ENCODE results near the gene RIT2. TPM values are rescaled to one million over a fixed set of nuclear protein-coding genes. Genes with fewer than 3 reads are reported as not detected.

Gene RIT2
- total and polyA plus RNA-seq, 2 of the 4 experiments (the other 2 are of a cell fraction), result not detected

GRCh38 chr18:42742969-42743368, 372.5 kb downstream of the RIT2 start:
- Histone ChIP-seq H3K27ac (ENCODE audit: insufficient read depth, low read length) (no peak overlapping the region), H2AK5ac (ENCODE audit: low read depth, low read length) (no peak overlapping the region), H3K56ac (ENCODE audit: extremely low read depth, insufficient read depth, low read length) (no peak overlapping the region), H2BK20ac (ENCODE audit: low read depth, low read length) (no peak overlapping the region), H4K8ac (ENCODE audit: low read depth in 2 of 2, low read length in 2 of 2) (no peak overlapping the region), H2BK120ac (ENCODE audit: low read depth, low read length) (no peak overlapping the region), H4K20me1 (ENCODE audit: insufficient read depth, low read length) (no peaks in the 10 kb centered on the region), H2AFZ (replicated peaks; ENCODE audit: low read length, poor library complexity) (no peak overlapping the region), H3K36me3 (ENCODE audit: control insufficient read depth, insufficient read depth, low read length) (no peaks in the 10 kb centered on the region), H3K4me1 (ENCODE audit: control insufficient read depth, insufficient read depth, low read length) (no peaks in the 10 kb centered on the region), H2AK9ac (replicated peaks; ENCODE audit: low read depth, low read length, poor library complexity) (no peak overlapping the region), H2BK15ac (ENCODE audit: low read depth, low read length) (no peak overlapping the region), H2BK5ac (ENCODE audit: low read depth, low read length, poor library complexity, severe bottlenecking) (no peak overlapping the region), H3K9me1 (ENCODE audit: insufficient read depth, low read length) (no peaks in the 10 kb centered on the region), H3K9ac (ENCODE audit: low read depth, low read length) (no peak overlapping the region), H4K91ac (ENCODE audit: insufficient read depth, low read depth, low read length) (no peak overlapping the region), H3K79me1 (ENCODE audit: low read depth in 1 of 2, low read length in 2 of 2) (no peaks in the 10 kb centered on the region), H3K9me3 (ENCODE audit: control insufficient read depth, insufficient read depth, low read length) (0 out of 2 replicates have a peak, but pooled peaks cover 1% of the 10 kb centered on the region), H3K4me3 (ENCODE audit: insufficient read depth, low read depth, low read length) (no peak overlapping the region), H3K4me2 (ENCODE audit: low read depth, low read length) (no peak overlapping the region), H4K5ac (ENCODE audit: low read depth, low read length) (no peak overlapping the region), H3K23ac (ENCODE audit: low read depth, low read length) (no peak overlapping the region), H3K14ac (replicated peaks; ENCODE audit: low read depth, low read length) (no peak overlapping the region), H3K18ac (ENCODE audit: low read depth, low read length) (no peak overlapping the region), H3K4ac (ENCODE audit: low read depth, low read length) (no peak overlapping the region), H3K27me3 (ENCODE audit: control insufficient read depth, insufficient read depth, low read length) (no peaks in the 10 kb centered on the region)
- ChIA-PET CTCF (no interaction called here), POLR2A (ENCODE audit: unreplicated experiment) (no interaction called here)
- DNase-seq (no peak), ATAC-seq (ENCODE audit: low read depth) (no peak)
- no peak for TF ChIP-seq FOS (IDR thresholded peaks at IDR 0.05; ENCODE audit: low read depth, low read length)
- TF ChIP-seq MXI1 (IDR thresholded peaks at IDR 0.05; ENCODE audit: borderline replicate concordance, low read depth, low read length), result no peak
- no peak for TF ChIP-seq MAFK (IDR thresholded peaks at IDR 0.05; ENCODE audit: low read depth, low read length)
- TF ChIP-seq SMC3 (IDR thresholded peaks at IDR 0.05; ENCODE audit: low read depth, low read length), result no peak
- no TSS peak for BruUV-seq (replicated peaks)
- in situ Hi-C loops (cut with MboI; ENCODE audit: low sequenced_read_pairs), result no loop called here
- intact Hi-C loops (cut with micrococcal nuclease), result no loop called here
- dilution Hi-C loops (cut with HindIII; ENCODE audit: low sequenced_read_pairs, unreplicated experiment), result no loop called here
